Activated CD4-positive, CD25-positive, alpha-beta regulatory T cell treated with anti-CD3 and anti-CD28 coated beads, Interleukin-2, amount 50 U/mL, for 16 hours (primary cell): ENCODE data around the gene SH3RF2.
"Not testable (repeated sequence)": the region's sequence is repeated elsewhere in the genome, so short reads cannot be mapped to it uniquely, and the experiment has no call there.

Experiments
- DNase-seq: peaks from one replicate; pipeline ENCODE4 v3.0.0-alpha.2; 2020; ENCODE audit warnings: low read depth, low spot score

SH3RF2 gene

GRCh38 chr5:145978708-145979107, 42.3 kb downstream of the SH3RF2 start:
- no peak for DNase-seq

GRCh38 chr5:145979270-145980223, 43.2 kb downstream of the SH3RF2 start:
- DNase-seq, result no peak

- DNase-seq, result no peak
These were observed 43.9 kb downstream of the SH3RF2 start for GRCh38 chr5:145980259-145980658.

GRCh38 chr5:145980718-145981117, 44.3 kb downstream of the SH3RF2 start:
- DNase-seq, result no peak

- no peak for DNase-seq
These were observed 45.5 kb downstream of the SH3RF2 start for GRCh38 chr5:145981589-145982571.

GRCh38 chr5:145982572-145983318, 46.4 kb downstream of the SH3RF2 start:
- no peak for DNase-seq

GRCh38 chr5:145983446-145983845, 47.1 kb downstream of the SH3RF2 start:
- no peak for DNase-seq

GRCh38 chr5:145984072-145984471, 47.7 kb downstream of the SH3RF2 start:
- no peak for DNase-seq

GRCh38 chr5:145987856-145988255, 51.5 kb downstream of the SH3RF2 start:
- DNase-seq, result no peak

- no peak for DNase-seq
These were observed 52.6 kb downstream of the SH3RF2 start for GRCh38 chr5:145988993-145989392.

- DNase-seq, result no peak
These were observed 53.0 kb downstream of the SH3RF2 start for GRCh38 chr5:145989428-145989827.

GRCh38 chr5:145990170-145990569, 53.8 kb downstream of the SH3RF2 start:
- no peak for DNase-seq

- no peak for DNase-seq
These were observed 54.7 kb downstream of the SH3RF2 start for GRCh38 chr5:145991044-145991575.

GRCh38 chr5:145993538-145993937, 57.2 kb downstream of the SH3RF2 start:
- not testable (repeated sequence) for DNase-seq

- DNase-seq, result no peak
These were observed 59.8 kb downstream of the SH3RF2 start for GRCh38 chr5:145996135-145996534.

- no peak for DNase-seq
These were observed 62.8 kb downstream of the SH3RF2 start for GRCh38 chr5:145999208-145999607.

- DNase-seq, result no peak
These were observed 63.7 kb downstream of the SH3RF2 start for GRCh38 chr5:146000072-146000471.

GRCh38 chr5:146001544-146002190, 65.3 kb downstream of the SH3RF2 start:
- no peak for DNase-seq

GRCh38 chr5:146002491-146002890, 66.1 kb downstream of the SH3RF2 start:
- no peak for DNase-seq

GRCh38 chr5:146003852-146004251, 67.5 kb downstream of the SH3RF2 start:
- DNase-seq, result no peak

- DNase-seq, result no peak
These were observed 68.9 kb downstream of the SH3RF2 start for GRCh38 chr5:146005264-146005663.
